ENCODE measurements around the gene CACNA1C.

The CACNA1C gene

DNA sequence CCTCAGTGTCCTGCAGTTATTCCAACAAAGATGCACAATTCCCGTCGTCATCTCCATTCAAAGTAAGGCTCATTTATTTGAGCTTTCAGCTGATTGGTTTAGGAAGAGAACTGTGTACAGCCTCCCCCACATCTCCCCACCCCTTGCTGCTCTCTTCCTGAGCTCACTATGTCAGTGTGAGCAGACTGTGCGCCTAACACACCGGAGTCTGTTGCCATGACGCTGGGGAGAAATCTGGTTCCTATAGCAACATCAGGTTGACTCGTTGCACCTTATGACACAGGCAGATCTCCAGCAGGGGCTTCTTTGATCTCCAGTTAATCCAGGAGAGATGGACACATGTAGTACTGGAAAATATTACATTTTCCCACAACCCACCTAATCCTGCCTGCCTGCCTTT is 319.4 kb downstream of the CACNA1C start:
- no peak for DNase-seq (ENCODE audit: low spot score)

- DNase-seq (ENCODE audit: low spot score), result no peak
These were observed 319.9 kb downstream of the CACNA1C start for GRCh38 chr12:2372735-2373134.

GRCh38 chr12:2373307-2373706 is 320.5 kb downstream of the CACNA1C start:
- DNase-seq (ENCODE audit: low spot score), result no peak

DNA sequence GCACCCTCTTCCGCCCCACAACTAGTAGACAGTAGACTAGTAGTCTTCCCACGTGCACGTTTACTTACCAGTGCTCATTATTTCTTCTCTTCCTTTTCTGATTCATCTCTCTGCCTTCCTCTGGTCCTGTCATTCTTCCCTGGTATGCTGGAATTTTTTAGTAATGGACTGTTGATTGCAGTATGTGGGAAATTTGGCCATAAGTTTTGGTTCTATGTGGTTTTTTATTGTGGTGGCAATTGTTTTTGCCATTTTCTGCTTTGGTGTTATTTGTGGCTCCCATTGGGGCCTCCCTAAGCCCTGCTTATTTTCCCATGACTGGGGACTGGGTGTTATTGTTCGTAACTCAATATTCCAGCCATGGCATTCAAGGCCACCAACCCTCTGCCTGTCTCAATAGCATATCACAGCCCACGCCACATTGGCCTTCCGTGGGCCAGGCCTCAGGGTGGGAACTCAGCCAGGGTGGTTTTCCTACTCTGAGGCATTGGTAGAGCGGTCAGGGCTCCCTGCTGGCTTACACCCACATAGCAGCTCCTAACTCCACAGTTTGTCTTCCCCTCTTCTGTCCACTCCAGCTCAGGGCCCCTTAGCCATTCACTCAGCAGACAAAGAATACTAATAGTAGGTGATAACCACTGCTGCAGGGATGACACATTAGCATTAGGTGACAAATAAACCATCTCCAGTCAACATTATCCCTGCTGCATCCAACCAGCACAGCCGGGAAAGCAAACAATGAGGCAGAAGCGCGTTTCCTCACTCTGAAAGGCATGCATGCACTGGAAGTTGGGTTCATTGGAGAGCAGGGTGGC is 321.5 kb downstream of the CACNA1C start:
- no peak for DNase-seq (ENCODE audit: low spot score)

DNA sequence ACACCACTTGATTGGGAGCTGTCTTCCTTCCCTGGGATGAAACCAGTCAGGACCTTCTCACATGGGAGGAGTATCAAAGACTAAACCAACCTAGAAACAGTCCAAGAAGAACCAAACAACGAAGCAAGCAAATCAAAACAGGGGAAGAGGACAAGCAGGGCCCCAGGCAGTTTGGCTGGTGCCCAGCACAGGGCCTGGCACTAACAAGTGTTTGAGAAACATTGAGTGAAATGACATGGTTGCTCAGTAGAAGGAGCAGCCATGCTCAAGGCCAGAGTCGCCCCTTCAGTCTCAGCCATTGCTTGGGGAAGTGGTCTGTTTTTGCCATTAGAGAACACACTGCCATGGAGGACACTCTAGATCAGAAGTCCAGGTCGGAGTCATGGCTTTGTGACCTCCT is 323.1 kb downstream of the CACNA1C start:
- DNase-seq (ENCODE audit: low spot score), result no peak

- no peak for DNase-seq (ENCODE audit: low spot score)
These were observed 324.3 kb downstream of the CACNA1C start for GRCh38 chr12:2376908-2377657.

- DNase-seq (ENCODE audit: low spot score), result no peak
These were observed 326.1 kb downstream of the CACNA1C start for GRCh38 chr12:2378835-2379330.

- no peak for DNase-seq (ENCODE audit: low spot score)
These were observed 328.2 kb downstream of the CACNA1C start for GRCh38 chr12:2380946-2381345.

DNA sequence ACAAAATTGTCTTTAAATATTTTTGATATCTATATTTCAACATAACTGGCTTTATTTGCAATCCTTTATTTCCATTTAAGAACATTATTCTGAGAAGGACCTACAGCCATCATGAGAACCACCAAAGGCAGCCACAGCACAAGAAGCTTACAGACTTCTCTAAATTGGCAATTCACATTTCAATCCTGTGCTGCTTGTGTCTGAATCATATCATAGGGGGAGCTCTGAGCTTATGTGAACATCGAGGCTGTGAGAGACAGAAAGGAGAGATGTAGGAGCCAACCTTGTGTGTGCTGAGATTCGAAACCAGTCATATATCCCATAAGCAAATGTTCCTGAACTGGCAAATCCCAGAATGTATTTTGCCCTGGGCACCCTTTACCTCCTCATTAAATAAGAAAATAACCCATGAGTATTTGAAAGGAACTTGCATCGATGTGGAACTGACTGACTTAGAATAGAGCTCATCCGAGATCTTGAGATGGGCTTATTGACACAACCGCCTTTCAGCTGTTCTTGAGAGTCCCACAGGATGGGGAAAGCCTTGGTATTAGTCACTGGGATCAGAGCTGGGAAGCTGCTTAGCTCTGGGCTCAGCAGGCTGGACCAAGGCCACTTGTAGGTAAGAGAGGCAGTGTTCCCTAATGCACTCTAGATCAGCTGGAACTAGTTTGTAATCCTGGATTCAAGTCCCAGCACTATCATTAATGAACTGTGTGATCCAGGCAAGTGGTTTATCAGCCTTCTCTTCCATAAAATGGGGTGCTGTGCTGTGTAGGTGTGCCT is 329.8 kb downstream of the CACNA1C start:
- no peak for DNase-seq (ENCODE audit: low spot score)

DNA sequence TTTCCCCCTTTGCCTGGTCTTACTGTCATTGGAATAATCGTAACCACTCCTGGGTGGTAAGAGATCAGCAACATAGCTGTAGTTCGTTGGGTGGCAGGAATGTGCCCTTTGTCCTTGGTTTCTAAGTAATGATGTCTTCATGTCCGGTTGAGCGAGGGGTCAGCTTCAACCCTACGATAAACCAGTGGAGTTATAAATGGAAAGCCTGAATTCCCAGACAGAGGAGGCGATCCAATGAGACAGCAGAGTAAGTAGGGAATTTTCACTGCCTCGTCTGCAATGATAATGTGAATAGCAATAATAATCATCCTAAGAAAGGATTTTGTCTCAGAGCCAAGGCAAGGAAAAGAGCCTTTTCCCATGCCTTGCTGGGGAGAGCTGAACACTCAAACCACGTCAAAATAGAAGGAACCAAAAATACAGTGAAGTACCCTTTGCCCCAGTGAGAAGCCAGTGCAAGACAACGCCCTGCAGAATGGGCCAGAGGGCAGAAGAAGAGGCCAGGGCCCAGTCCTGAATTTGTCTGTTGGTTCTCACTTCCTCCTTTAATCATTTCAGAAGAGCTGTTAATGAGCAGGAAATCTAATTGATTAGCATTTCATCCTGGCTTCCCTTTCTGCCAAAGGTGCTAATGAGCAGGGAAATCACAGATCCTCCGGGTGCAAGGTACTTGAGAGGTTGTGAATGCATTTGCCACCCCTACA is 330.7 kb downstream of the CACNA1C start:
- DNase-seq (ENCODE audit: low spot score), result no peak

GRCh38 chr12:2384029-2384386 is 331.2 kb downstream of the CACNA1C start:
- no peak for DNase-seq (ENCODE audit: low spot score)

- DNase-seq (ENCODE audit: low spot score), result no peak
These were observed 332.0 kb downstream of the CACNA1C start for GRCh38 chr12:2384533-2385351.

- DNase-seq (ENCODE audit: low spot score), result no peak
These were observed 332.7 kb downstream of the CACNA1C start for GRCh38 chr12:2385529-2385928.

GRCh38 chr12:2386566-2386965 is 333.8 kb downstream of the CACNA1C start:
- DNase-seq (ENCODE audit: low spot score), result no peak

DNA sequence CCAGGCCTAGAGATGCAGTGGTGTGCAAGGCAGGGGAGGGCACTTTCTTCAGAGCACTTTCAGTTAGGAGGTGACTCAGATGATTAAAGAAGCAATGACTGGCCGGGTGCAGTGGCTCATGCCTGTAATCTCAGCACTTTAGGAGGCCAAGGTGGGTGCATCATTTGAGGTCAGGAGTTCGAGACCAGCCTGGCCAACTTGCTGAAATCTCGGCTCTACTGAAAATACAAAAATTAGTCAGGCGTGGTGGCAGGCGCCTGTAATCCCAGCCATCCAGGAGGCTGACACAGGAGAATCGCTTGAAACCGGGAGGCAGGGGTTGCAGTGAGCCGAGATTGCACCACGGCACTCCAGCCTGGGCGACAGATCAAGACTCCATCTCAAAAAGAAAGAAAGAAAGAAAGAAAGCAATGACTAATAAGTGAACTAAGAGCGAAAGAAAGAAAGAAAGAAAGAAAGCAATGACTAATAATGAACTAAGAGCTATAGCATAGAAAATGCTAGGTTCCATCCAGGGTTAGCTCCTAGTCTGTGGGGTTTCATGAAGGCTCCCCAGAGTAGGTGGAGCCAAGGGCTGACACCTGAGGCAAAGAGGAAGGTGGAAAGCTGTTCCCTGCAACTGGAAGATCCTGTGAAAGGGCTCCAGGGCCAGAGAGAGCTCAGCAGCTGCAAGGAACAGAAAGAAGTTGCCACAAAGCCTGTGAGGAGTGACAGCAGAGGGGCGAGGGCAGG is 334.5 kb downstream of the CACNA1C start:
- no peak for DNase-seq (ENCODE audit: low spot score)

DNA sequence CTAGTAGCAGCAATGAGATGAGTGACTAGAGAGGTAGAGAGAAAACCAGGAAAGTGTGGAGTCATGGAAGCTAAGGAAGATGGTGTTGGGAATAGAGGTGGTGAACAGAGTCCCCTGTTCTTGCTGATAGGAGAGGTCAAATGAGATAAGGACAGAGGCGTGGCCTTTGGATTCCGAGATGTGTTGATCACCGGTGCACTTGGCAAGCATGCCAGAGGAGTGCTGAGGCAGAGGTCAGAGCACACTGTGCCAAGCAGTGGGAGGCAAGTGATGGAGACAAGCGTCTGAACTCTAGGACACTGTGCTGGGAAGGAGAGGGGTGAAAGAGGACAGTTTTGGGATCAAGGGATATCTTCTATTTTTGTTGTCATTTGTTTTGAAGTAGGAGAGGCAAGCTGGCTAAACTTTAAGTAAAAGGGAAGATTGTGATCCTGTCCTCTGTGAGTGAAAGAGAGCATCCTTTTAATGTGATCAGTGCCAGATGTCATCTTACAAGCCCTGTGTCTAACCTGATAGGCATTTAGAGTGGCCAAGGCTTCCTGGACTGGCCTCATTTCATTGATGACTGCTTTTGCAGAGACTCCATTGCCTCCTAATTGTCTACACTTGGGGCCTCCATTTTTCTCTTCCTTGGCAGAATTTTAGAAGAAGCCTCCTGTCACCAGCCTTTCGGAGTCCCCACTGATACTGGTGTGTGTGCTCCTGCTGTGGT is 336.4 kb downstream of the CACNA1C start:
- DNase-seq (ENCODE audit: low spot score), result no peak

DNA sequence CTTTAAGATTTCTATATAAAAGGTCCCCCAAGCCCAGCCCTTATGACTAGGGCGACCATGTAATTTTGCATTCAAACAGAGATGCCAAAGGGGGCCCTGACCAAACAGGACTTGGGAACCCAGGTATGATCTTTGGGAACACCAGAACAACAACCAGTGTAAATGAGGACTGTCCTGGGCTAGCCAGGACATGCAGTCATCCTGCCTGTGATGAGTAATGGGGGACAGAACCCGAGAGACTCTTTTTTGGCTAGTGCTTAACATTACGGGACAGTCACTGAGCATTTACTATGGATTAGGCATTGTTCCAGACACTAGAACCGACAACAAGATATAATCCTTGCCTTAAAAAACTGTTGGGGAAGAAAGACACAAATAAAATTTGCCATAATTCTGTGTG is 337.3 kb downstream of the CACNA1C start:
- no peak for DNase-seq (ENCODE audit: low spot score)

DNA sequence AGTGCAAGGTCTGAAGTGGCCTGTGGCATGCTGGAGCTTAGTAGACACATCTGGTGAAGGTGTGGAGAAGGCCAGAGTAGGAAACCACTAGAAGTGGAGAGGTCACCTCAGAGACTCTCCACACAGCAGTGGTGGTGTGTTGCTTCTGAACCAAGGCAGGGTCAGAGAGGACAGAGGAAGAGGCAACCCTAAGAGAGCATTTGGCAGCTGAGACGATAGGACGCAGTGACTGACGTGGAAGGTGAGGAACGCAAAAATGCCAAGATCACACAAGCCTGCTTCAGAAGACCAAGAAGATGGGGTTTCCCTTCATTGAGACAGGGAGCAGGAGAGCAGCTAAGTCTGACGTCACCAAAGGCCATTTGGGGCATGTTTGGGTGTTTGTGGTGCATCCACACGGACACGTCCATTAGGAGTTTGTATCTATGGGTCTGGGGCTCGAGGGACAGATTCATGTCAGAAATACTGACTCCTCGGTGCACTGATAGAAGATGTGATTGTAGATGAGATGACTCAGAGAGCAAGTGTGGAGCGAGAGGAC is 338.1 kb downstream of the CACNA1C start:
- DNase-seq (ENCODE audit: low spot score), result no peak

DNA sequence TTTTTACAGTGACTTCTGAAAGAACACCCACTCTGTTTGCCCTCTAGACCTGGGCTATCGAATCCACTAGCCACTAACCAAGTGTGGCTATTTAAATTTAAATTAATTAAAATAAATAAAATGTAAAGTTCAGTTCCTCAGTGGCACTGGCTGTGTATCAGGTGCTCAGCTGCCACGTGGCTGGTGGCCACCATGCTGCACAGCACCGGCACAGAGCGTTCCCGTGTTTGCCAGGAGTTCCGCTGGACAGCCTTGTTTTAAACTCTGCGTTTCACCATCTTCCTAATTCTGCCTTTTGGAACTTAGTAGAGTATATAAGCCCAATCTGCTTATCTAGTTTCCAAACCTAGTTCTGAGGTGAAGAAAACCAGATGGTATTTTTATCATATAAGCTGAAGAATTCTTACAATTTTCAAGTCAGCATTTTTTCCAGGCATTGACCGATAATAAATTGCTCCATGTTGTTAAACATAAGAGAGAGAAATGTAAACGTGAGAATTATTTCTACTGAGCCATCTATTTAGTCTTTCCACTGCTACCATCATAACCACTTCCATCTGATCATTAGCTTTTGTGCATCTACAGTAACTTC is 339.0 kb downstream of the CACNA1C start:
- DNase-seq (ENCODE audit: low spot score), result no peak

Data from HuH-7.5 (cell line).